GM18951 (cell line): ENCODE results near the gene SV2B.

ENCODE experiments used
- POLR2A ChIP-seq: IDR thresholded peaks from 4 replicates; pipeline ENCODE4 v1.6.1; 2011; ENCODE audit warnings: mild to moderate bottlenecking; ENCODE audit not compliant: insufficient read length, insufficient read depth; ENCODE audit errors: extremely low read depth
- in situ Hi-C: fragments of 300-500 bp; cut with MboI; formaldehyde crosslinking; loops from one replicate; pipeline ENCODE4 v1.12.0; 2022; ENCODE audit warnings: low sequenced_read_pairs, mixed read lengths, inconsistent platforms; ENCODE audit not compliant: unreplicated experiment

The SV2B gene

DNA sequence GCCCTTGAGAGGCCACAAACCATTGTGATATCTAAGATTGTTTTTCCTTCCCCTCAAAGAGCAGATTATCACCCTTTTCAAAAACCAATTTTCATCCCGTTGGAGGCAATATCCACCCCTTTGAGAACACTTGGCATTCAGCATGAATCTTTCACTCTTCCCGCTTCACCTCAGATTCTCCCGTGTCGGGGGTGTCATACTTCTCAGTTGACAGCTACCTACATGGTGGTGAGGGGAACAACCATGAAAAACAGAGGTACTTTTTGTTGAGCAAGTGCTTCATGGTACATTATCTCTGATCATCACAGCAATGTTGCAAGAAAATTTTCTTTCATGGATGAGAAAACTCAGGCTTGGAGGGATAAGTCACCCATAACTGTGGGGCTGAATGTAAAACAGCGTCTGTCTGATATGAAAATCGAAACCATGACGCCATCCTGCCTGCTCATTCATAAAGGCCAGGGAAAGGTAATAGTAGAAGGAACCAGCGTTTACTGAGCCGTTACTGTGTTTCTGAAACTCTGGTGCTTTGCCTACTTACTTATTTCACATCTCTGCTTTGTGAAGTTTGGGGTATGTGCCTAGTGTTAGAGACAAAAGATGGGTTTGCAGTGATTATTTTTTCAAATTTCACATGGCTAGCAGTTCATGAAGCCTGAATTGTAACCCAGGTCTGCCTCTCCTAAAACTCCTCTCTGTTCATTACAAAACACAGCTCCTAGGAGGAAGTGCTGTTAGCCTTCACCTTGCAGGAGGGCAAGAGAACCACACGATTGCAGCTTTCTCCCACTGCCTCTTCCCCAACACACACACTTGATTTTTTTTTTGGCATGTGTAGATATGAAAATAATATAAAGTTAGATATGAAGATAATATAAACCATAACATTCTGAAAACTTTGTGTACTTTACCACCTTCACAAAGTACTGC, 35.4 kb downstream of the SV2B start:
- in situ Hi-C loops: no loop called here
- no peak for TF ChIP-seq POLR2A

DNA sequence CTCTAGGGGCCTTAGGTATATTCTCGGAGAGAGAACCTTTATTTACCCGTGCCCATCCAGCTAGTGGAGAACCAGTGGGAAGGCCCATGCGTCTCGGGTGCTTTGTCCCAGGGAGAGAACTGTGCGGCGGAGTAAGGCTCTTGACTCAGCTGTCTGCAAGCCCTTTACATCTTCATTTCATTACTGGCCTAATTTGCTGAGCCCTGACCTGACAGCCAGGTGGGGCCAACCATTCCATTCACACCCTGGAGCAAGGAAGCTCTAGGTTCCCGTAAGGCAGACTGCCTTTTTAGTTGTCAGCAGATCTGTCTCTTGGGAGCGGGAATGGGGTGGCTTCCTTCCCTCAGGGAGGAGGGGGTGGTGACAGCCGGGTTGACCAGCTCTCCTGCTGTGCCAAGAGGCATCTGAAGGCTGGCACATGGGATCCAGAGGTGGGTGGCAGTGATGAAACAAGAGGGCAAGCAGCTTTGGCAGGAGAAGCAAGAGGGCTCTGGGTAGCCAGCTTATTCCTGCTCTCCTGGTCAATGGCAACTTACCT, 36.4 kb downstream of the SV2B start:
- in situ Hi-C loops: no loop called here
- TF ChIP-seq POLR2A: no peak

DNA sequence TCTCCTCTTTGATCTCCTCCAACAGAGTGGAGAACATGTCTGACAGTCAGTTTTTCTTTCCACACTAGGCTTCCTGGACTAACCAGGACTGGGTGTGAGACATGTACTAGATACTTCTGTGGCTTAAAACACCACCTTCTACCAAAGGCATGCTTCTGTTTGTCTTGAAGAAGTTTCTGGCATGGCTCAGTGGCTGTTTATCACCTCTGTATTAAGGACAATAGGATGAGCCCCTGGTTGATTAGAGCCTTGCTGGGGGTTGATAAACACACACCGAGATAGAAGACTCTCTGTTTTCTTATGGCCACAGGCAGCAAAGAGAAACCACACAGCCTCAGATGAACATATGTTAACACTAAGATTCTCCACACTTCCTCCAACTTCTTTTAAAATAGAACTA, 40.5 kb downstream of the SV2B start:
- in situ Hi-C loops: no loop called here
- no peak for TF ChIP-seq POLR2A

DNA sequence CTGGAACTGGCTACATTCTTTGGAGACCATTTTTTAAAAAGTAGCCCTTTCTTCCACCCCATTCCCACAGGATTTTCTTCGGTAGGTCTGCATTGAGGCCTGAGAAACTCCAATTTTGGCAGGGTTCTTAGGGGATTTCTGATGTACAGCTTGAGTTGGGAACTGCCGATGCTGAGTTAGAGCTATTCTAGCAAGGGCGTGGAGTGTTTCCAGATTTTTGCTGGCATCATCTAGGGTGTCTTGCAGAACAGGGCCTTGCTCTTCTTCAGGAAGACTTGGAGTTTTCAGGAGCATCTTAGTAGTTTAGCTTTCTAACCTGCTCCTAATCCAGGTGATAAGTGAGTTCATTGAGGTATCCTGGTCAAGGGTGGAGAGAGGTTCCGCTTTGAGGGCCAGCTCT, 41.0 kb downstream of the SV2B start:
- TF ChIP-seq POLR2A: no peak
- in situ Hi-C loops: no loop called here

DNA sequence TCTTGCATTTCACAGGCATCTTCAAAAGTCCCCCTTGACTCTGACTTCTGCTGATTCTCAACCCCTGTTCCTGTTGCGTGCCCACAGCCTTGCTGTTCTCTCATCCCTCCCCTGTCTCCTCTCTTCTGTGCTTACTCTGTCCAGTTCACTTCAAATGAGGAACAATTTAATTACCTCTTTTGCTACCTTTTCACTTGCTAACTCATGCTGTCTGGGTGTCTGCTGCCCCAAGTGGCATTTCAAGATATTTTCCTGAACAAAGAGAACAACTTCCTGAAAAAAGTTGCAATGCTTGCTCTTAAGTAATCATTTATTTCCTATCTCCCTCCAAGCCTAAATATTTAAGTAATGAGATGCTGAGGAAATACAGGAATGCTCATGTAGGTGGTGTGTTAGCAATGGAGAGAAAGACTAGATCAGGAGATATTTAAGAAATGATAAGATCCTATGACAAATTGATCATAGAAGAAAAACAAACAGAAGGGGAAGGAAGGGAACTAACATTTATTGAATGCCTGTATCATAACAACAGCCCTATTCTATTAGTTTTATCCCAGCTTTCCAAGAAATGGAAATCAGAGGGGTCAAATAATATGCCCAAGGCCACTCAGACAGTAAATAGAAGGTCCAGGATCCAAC, 42.2 kb downstream of the SV2B start:
- in situ Hi-C loops: no loop called here
- TF ChIP-seq POLR2A: no peak

DNA sequence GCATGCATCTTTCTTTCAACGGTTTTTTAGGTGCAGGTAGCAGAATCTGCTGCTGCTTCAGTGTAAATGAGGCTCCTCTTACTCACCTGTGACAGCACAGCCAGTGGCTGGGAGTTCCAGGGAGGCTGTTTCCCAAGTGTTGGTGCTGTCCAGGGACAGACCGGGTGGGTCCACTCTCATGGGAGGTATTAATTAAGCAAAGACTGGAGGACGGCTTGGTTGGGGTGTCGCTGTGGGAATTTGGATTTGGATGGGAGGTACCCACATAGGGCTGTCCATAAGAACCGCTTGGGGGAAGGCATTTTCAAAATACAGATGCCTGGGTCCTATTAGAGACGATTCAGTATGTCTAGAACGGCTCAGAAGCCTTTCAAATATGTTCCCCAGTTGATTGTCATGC, 42.9 kb downstream of the SV2B start:
- in situ Hi-C loops: no loop called here
- TF ChIP-seq POLR2A: no peak

DNA sequence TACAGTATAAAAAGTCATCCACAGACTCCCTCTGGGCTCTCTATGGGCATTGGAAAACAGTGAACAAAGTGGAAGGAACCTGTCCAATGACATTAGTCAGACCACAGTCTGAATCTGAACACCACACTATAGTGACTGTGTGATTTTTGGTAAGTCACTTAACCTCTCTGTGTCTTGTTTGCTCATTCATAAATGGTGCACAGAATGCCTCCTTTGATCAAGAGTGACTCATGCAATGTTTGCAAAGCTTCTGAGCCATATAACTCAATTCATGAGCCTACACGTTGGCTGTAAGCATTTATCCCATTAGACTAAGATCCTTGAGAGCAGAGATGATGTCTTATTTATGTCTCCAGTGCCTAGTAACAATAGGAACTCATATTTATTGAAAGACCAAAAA, 46.7 kb downstream of the SV2B start:
- in situ Hi-C loops: no loop called here
- no peak for TF ChIP-seq POLR2A

DNA sequence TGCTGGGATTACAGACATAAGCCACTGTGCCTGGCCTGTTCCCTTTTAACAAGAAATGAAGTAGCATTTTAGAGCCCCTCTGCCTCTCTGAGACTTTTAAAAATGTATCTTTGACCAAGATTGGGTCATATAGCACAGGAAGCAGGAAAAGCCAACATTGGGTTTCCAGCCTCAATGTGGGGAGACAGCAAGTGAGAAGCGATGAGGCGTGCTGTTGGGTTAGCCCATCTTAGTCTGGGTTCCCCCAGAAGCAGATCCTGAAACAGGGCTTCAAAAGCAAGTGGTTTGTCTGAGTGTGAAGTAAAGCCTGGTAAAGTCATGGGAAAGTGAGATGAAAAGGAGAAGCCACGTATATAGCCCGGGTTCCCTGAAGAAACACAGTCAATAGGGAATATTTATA, 48.2 kb downstream of the SV2B start:
- no peak for TF ChIP-seq POLR2A
- in situ Hi-C loops: no loop called here

DNA sequence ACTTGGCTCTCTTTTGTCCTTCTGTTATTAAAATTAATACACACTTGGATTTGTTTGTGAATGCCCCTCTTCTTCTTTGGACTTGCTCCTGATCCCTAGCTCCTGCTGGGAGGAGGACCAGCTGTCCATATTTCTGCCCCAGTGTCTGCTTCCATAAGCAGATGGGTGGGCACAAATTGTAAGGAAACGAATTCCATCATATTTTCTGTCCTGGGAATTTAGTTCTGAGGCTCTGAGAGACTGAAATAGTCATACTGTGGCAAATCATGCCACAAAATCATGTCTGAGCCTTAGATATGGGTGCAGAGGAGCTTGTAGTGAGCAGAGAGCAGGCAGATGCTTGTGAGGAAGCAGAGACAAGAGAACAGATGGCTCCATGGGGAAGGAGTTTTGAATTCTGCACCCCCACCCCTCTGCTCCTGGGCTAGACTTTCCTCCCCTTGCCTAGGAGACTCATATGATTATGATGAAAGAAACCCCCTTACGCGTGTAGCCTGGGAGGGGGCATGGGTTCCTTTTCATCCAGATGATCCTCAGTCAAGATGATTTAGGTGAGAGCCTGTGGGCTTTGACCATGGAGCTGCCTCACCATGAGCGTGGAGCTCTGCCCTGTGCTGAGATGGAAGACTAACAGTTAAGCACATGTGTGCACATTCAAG, 50.6 kb downstream of the SV2B start:
- in situ Hi-C loops: no loop called here
- no peak for TF ChIP-seq POLR2A

DNA sequence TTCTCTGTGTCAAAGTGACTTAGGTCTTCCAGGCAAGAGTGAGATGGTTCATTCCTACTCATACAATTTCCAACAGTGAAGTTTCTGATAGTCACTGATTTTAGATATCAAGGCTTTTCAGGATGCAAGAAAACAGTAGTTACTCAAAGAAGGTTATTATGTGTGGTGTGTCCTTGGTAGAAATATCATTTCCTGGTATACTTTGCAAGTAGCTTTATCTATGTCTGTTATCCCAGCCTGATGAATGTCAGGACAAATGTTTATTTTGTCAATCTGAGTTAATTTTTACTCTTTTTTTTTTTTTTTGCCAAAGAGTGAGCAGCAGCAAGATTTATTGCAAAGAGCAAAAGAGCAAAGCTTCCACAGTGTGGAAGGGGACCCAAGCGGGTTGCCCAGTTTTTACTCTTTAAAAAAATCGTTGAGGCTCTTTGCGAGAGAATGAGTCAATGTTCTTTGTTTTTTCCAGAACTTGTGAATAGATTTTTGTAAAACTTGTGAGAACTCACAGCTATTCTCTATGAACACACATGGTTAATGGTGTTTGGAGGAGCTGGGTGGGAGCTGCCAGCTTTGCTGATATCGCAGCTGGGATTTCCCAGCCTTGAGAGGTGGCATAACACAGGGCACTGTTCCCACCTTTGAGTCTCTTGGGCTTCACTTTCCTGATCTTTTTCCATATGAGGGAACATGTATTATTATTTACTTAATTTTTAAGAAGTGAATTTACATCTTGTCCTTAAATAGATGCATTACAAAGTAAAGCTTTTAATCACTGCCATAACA, 51.9 kb downstream of the SV2B start:
- no peak for TF ChIP-seq POLR2A
- in situ Hi-C loops: no loop called here

DNA sequence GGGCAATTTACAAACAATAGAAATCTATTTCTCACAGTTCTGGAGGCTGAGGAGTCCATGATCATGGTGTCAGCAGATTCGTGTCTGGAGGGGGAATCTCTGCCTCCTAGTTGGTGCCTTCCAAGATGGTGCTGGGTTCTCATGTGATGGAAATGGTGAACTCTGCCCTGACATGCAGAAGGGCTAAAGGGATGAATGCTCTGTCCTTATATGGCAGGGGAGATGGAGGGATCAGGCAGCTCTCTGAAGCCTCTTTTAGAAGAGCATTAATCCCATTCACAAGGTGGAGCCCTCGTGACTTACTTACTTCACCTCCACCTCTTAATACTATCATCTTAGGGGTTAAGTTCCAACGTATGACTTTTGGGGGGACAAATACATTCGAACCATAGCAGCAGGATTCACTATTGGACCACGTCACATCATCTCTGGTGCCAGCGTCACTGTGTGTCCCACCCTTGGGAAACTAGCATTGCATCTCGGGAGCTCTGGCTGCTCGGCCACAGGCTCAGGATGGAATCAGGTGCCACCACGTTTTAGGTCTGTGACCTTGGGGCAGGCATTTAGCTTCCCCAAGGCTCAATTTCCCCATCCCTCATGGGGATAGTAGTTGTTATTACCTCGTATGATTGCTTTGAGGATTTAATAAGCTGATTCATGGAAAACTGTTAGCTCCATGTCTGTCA, 53.0 kb downstream of the SV2B start:
- in situ Hi-C loops: no loop called here
- no peak for TF ChIP-seq POLR2A

DNA sequence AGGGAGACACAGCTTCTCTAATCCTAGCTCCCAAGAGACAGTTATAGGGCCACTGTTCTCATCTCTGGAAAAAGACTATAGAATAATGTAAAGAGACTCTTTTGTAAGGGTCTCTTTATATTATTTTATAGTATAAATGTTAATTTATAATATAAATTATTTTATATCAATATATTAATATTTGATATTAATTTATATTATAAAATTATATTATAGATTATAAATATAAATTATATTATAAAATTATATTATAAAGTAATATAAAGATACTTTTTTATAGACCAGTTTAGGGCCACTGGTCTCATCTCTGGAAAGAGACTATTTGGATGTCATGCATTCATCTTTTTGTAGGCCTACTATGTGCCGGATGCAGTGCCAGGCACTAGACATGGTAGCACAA, 53.9 kb downstream of the SV2B start:
- TF ChIP-seq POLR2A: no peak
- in situ Hi-C loops: no loop called here
